PC-9 (cell line): ENCODE results near the gene AP2M1. TPM values are rescaled to one million over a fixed set of nuclear protein-coding genes. Genes with fewer than 3 reads are reported as not detected.

Experiments
- total RNA-seq: library from RNA; stranded (reverse); gene quantifications from 2 replicates; pipeline ENCODE4 v1.2.3, GENCODE V29; 2021

AP2M1 gene
- total RNA-seq, 1 experiment from 2014 or later, result 606 TPM

Other genes with a start within 250 kb of the AP2M1 start
- gene ABCC5, start 157.0 kb upstream of the AP2M1 start, total RNA-seq, result 133 and 151 TPM in 2 replicates
- gene HTR3D, start 143.1 kb upstream of the AP2M1 start, total RNA-seq, result not detected in 2 replicates
- gene HTR3C, start 121.8 kb upstream of the AP2M1 start, total RNA-seq, result not detected in 2 replicates
- not detected in 2 replicates for gene HTR3E, start 77.8 kb upstream of the AP2M1 start, total RNA-seq
- gene EIF2B5, start 39.5 kb upstream of the AP2M1 start, total RNA-seq, result 45.7 and 54.1 TPM in 2 replicates
- gene DVL3, start 19.5 kb upstream of the AP2M1 start, total RNA-seq, result 101 and 108 TPM in 2 replicates
- 98.8 and 137 TPM in 2 replicates for gene ABCF3, start 11.3 kb downstream of the AP2M1 start, total RNA-seq
- 0.53 and 0.76 TPM in 2 replicates for gene VWA5B2, start 54.7 kb downstream of the AP2M1 start, total RNA-seq
- 81.1 and 95.1 TPM in 2 replicates for gene ALG3, start 74.1 kb downstream of the AP2M1 start, total RNA-seq
- 11.7 and 12.1 TPM in 2 replicates for gene EEF1AKMT4, start 74.8 kb downstream of the AP2M1 start, total RNA-seq
- gene CAMK2N2, start 86.7 kb downstream of the AP2M1 start, total RNA-seq, result 2.2 and 2.6 TPM in 2 replicates
- gene ECE2, start 101.2 kb downstream of the AP2M1 start, total RNA-seq, result not detected in 2 replicates
- gene PSMD2, start 124.4 kb downstream of the AP2M1 start, total RNA-seq, result 521 and 788 TPM in 2 replicates
- gene EIF4G1, start 139.8 kb downstream of the AP2M1 start, total RNA-seq, result 657 and 721 TPM in 2 replicates
- 25.5 and 28.2 TPM in 2 replicates for gene FAM131A, start 162.7 kb downstream of the AP2M1 start, total RNA-seq
- gene CLCN2, start 186.8 kb downstream of the AP2M1 start, total RNA-seq, result 27.1 and 33.0 TPM in 2 replicates
- gene POLR2H, start 186.9 kb downstream of the AP2M1 start, total RNA-seq, result 153 and 167 TPM in 2 replicates
- gene THPO, start 203.4 kb downstream of the AP2M1 start, total RNA-seq, result not detected in 2 replicates
- not detected in 2 replicates for gene CHRD, start 205.2 kb downstream of the AP2M1 start, total RNA-seq